AG04449 (cell line): ENCODE measurements around the gene ARHGAP26.

Experiments
- CTCF ChIA-PET: fragments of 350-600 bp; formaldehyde crosslinking; extraction: SDS; loops from one replicate; lab custom pipeline; 2021; ENCODE audit warnings: antibody characterized with exemption; lab: Yijun Ruan, JAX
- POLR2A ChIA-PET: fragments of 400-600, 350-600 bp; formaldehyde crosslinking; extraction: SDS; loops from one replicate; lab custom pipeline; 2020; ENCODE audit warnings: antibody characterized with exemption, inconsistent platforms; lab: Yijun Ruan, JAX
- DNase-seq: peaks from one replicate; pipeline ENCODE4 v3.0.0-alpha.2; 2010; ENCODE audit warnings: low read depth, low spot score
- H3K4me3 ChIP-seq: 2 replicates; pipeline ENCODE4 v1.5.1; 2011; ENCODE audit warnings: low read depth, mild to moderate bottlenecking, control low read depth, low read length
- TF ChIP-seq, protein P1 (sequence below): IDR thresholded peaks from one replicate; pipeline ENCODE4 v1.5.1; 2011; ENCODE audit warnings: mild to moderate bottlenecking, moderate library complexity, low read length, control low read depth, inconsistent platforms; ENCODE audit not compliant: insufficient read depth; ENCODE audit errors: missing control alignments

ARHGAP26 gene

DNA sequence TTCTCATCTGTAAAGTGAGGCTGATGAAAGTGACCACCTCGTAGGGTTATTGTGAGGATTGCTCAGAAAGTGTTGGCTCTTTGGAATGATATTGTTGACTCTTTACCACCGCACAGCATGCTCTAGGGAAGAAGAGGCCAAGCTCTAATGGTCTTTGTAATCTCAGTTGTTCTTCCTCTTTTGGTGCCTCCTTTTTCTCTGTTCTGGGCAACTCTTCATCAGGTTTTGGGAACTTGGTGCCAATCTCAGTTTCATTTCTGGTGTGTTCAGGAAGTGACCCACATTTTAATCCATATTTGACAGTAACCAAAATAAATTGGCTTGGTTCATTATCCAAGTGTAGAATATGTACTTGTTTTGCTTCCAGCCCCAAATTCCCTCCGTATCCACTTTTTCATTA is 25.1 kb downstream of the ARHGAP26 start:
- DNase-seq = no peak

DNA sequence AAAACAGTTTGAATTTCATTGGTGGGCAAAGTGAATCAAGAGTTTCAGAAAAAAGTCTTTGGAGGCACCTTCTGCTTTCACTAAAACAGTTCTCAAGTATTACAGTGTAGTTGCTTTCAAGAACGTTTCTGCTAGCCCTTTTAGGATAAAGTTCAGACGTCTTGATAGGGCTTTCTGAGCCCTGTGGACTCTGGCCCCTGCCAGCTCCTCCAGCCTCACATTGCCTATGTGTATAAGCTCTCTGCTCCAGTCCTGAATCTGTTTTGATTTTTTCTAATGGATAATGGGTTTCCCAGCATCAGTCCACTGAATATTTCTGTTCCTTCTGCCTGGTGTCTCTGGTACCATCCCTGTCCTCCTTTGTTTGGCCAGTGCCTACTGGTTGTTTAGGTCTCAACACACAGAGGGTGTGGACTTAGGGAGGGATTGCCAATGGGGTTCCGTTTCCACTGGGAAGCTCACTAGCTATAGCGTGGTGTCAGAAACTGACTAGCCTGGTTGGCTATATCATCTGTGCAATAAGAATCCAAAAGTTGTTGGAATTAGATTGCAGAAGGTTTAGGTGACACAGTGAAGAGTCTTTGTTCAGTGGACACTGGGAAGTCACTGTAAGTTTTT is 26.4 kb downstream of the ARHGAP26 start:
- TF ChIP-seq, protein P1, sequence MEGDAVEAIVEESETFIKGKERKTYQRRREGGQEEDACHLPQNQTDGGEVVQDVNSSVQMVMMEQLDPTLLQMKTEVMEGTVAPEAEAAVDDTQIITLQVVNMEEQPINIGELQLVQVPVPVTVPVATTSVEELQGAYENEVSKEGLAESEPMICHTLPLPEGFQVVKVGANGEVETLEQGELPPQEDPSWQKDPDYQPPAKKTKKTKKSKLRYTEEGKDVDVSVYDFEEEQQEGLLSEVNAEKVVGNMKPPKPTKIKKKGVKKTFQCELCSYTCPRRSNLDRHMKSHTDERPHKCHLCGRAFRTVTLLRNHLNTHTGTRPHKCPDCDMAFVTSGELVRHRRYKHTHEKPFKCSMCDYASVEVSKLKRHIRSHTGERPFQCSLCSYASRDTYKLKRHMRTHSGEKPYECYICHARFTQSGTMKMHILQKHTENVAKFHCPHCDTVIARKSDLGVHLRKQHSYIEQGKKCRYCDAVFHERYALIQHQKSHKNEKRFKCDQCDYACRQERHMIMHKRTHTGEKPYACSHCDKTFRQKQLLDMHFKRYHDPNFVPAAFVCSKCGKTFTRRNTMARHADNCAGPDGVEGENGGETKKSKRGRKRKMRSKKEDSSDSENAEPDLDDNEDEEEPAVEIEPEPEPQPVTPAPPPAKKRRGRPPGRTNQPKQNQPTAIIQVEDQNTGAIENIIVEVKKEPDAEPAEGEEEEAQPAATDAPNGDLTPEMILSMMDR = no peak
- H3K4me3 ChIP-seq = no peak overlapping the region
- POLR2A ChIA-PET = no interaction called here
- no peak for DNase-seq
- CTCF ChIA-PET = interaction anchor here (1.0 to 1.9 kb wide), 4 partner anchors 15 to 84 kb away, joined by 3 to 8 read pairs (median 3); no protein-coding TSS in a partner anchor

More for the DNA sequence above, 25.1 kb downstream of the ARHGAP26 start:
- CTCF ChIA-PET = interaction anchor here (1.0 kb wide), 1 partner anchor 10 kb away, joined by 3 read pairs; no protein-coding TSS in a partner anchor
- POLR2A ChIA-PET = no interaction called here
- TF ChIP-seq, protein P1 = no peak
- no peak overlapping the region for H3K4me3 ChIP-seq

DNA sequence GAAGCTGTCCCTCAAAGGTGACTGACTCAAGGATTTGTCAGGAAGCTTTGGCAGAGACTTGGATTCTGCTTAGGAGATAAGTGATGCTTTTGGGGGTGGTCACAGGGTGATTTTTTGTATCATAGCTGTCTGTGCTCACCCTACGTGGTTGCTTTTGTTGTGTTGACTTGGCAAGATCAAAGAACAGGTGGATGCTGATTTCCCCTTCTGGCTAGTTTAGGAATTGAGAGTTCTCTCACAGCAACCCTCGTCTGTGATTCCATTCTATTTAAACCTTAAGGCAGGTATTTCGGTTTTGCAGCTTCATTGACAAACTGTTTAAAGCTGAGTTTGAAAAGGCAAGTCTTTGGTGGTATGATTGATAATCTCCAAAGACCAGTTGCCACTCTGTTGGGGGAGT is 27.2 kb downstream of the ARHGAP26 start:
- CTCF ChIA-PET = interaction anchor here (0.6 to 2.1 kb wide), 6 partner anchors 13 to 84 kb away, joined by 3 to 8 read pairs (median 5); no protein-coding TSS in a partner anchor

DNA sequence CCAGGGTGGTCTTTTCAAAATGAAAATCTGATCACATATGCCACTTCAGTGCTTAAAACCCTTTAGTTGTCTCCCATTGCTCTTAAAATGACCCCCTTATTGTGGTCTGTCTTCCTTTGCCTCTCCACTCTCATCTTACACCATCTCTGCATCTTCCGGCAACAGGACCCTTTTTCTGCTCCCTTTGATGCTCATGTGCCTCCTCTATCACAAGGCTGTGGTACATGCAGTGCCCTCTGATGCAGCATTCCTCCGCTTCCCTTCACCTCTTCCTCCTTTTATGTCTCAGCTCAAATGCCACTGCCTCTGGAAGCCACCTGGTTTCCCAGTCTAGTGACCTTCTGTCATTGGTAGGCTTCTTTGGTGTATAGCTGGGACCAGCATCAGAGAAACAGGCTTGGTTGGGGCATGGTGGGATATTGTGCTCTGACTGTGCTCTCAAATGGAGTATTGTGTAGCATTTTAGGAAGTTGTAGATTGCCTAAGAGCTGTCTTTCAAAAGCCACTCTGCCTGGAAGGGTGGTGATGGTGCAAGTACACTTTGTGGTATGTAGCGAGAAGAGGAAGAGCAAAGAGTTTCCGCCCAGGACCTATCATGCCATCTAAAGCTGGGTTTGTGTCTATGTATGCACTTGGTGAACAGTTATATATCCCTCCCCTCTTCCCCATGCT is 28.1 kb downstream of the ARHGAP26 start:
- DNase-seq = no peak
- TF ChIP-seq, protein P1 = no peak
- H3K4me3 ChIP-seq = no peak overlapping the region
- POLR2A ChIA-PET = no interaction called here
- CTCF ChIA-PET = interaction anchor here (0.7 to 2.1 kb wide), 4 partner anchors 13 to 85 kb away, joined by 3 to 8 read pairs (median 7); no protein-coding TSS in a partner anchor

More for the DNA sequence above, 27.2 kb downstream of the ARHGAP26 start:
- POLR2A ChIA-PET = no interaction called here
- no peak overlapping the region for H3K4me3 ChIP-seq
- TF ChIP-seq, protein P1 = no peak
- DNase-seq = no peak

DNA sequence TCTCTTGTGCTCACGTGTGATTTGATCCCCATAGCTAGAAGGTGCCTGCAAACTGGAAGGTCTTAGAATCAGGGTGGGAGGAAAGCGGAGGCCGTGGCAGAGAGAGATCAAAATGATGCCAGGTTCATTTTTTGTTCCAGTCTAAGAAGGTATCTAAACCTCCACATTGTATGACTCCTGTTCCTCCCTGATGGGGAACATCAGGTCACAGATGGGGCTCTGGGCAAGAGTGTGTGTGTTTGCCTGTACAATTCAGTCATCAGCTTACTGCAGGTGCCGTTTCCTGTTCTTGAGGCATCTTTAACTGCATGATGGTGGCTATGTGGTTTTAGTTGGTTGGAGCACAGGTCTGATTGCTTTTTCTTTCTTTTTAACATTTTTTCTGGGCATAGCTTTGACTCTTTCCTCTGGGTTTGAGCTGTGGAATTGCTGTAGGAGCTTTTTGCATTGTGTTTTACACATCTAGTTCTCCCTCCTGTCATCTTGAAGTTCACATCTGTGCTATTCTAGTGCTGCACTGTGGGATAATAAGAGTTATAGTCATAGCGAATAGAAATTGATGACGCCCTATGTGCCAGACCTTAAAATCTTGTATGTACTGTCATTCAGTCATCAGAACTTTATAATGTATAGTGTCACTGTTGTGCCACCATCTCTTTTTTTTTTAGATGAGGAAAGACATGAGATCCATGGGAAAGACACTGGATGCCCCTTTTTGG is 30.8 kb downstream of the ARHGAP26 start:
- H3K4me3 ChIP-seq = no peak overlapping the region
- POLR2A ChIA-PET = no interaction called here
- no peak for DNase-seq
- TF ChIP-seq, protein P1 = no peak
- CTCF ChIA-PET = interaction anchor here (0.9 kb wide), 1 partner anchor 18 kb away, joined by 3 read pairs; no protein-coding TSS in a partner anchor
